Hair follicle dermal papilla cell (primary cell): ENCODE data around the gene ATG13. TPM values are rescaled to one million over a fixed set of nuclear protein-coding genes. Genes with fewer than 3 reads are reported as not detected.

Experiments
- total RNA-seq: library from RNA; depleted of rRNA; stranded (reverse); fragments of >200 nt; gene quantifications from 2 replicates; pipeline ENCODE4 v1.2.3, GENCODE V29; 2012

Gene ATG13
- 69.1 and 73.2 TPM in 2 replicates for total RNA-seq

DNA sequence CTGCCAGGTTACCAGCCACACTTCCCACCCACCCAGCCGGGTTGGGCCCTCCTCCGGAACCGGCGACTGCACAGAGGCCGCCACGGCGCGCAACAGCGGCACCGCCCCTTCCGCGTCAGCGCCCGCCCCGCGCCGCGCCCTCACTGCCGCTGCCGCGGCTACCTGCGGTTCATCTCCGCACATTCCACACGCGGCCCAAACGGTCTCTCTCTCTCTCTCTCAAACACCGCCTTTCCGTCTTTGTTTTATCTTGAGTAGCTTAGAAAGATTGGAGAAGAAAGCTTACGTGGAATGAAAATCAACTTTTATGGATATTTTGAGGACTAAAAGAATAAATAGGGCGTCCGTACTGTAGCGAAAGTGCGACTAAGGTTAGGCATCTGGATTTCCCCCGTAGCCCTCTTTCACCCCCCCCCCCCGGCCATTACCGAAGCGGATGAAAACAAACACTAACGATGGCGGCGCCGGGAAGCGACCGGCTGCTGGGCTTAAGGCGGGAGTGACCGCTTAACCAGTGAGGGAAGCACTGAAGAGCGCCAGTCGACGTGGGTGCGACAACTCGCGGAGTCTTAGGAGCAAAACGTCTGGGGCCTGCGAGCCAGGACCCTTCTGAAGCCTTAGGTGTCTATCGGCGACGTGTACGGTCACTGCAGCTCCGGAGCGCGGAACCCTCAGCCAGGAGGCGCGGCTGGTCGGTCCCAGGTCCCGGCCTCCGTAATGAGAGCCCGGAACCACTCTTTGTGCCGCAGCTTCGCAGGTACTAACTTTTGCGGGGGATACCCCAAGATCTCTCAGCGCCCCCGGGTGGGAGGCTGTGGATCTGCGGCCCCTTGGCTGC lies at the start of gene ATG13, which contains the start of gene HARBI1:
Gene ATG13 (plus strand): TSS at position 420 of the 838 bp plus-strand sequence. CDS start 26,739 bp downstream, outside the sequence.
Gene HARBI1 (minus strand): TSS at position 94 of the 838 bp plus-strand sequence. CDS start 990 bp downstream, outside the sequence.

DNA sequence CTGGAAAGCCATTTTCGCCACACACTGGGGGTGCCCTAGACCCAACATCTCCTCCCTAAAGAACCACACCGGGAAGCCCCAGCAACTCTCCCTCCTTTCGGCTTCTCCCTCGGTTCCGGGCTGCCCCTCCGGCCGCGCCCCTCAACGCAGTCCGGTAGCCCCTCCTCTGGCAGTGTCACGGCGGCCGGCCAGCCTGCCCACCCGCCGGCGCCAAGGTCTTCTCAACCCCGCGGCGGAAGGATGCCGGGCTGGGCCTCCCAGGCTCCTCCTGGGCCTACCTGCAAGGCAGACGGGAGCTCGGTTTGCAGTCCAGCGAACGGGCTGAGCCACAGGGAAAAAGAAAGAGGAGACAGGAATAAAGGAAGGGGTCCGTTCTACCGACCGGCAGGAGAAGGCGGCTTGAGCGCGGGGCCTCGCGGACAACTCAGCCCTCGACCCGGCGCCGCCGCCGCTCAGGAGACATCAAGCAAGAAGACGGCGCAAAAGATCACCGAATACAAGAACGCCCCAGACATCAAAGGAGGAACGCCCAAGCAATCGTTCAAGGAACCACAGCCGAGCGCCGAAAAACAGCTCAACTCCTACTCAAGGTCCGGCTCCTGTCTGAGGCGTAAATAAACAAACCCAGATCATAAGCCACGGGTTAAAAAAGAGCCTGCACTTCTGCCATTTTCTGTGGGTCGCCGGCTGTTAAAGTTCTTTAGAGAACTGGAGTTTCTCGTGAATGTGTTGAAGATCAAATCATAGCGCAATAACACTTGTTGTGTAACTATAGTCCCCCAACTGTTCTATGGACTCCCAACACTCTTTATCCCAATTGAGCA lies 23.6 kb upstream of the ATG13 start, which contains the start of gene AMBRA1:
Gene AMBRA1 (minus strand): TSS at position 474 of the 824 bp plus-strand sequence. CDS start 45,643 bp downstream, outside the sequence.

DNA sequence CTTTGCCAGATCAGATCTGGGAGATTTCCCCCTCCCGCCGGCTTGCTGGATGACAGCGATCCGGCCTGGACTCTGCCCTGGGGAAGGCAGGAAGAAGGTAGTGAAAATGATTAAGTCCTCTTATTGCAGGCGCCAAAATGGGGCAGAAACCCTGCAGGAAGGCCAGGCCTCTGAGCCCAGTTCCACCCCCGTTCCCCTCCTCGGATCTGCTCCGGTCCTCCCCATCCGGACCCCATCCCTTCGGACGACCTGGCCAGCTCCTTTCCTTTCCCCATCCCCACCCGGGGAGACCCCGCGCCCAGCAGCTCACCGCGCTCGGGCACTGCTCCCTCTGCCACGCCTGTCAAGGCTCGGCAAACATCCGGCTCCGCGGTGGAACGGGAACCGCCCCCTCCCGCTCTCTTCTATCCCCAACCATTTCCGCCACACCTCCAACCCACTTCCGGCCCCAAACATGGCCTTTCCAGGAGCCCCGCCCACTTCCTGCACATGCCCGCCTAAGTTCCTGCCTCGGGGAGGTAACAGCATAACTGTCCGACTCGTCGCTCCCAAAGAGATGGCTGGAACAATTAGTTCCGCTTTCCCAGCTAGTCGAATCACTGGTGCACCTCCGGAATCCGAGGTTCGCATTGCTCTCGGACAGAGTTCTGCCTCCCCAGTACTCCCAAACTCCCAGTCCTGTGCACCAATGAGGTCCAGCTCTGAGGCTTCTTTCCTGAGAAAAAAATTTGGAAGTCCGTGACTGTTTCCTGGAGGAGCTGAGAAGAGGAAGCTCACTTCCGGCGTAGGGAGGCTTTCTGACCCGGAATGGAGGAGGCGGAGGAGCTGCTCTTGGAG lies 83.1 kb downstream of the ATG13 start, which contains the start of the genes ARHGAP1 and ZNF408:
Gene ARHGAP1 (minus strand): TSS at position 379 of the 837 bp plus-strand sequence. CDS start 4,512 bp downstream, outside the sequence.
Gene ZNF408 (plus strand): TSS at position 791 of the 837 bp plus-strand sequence. CDS start 17 bp downstream, at position 808.

DNA sequence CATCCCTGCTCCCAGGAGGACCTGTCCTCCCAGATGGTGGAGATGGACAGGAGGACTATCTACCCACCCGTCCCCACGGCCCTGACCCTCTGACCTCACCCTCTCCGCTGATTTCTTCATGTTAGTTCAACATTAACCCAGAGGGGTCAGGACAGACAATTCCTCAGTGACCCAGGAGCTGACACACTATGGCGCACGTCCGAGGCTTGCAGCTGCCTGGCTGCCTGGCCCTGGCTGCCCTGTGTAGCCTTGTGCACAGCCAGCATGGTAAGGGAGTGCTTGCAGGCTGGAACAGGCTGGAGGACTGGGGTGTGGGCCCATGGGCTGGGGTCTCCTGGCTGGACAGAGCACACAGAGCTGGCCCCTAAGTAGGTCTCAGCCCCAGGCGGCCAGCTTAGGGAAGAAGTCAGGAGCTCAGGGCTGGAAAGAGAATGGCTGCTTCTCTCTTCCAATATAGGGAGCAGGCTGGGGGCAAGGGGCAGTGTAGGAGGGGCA lies 101.7 kb downstream of the ATG13 start, which contains the start of gene F2:
Gene F2 (plus strand): TSS at position 166 of the 495 bp plus-strand sequence. CDS start 23 bp downstream, at position 189.

Other genes with a start within 250 kb of the ATG13 start
- 12.3 and 13.6 TPM in 2 replicates for gene MDK, start 235.9 kb upstream of the ATG13 start, total RNA-seq
- 0.16 TPM in 1 of 2 replicates, not detected in the other for gene CHRM4, start 225.8 kb upstream of the ATG13 start, total RNA-seq
- 40.4 and 46.9 TPM in 2 replicates for gene AMBRA1, start 23.5 kb upstream of the ATG13 start, total RNA-seq
- 6.1 and 7.3 TPM in 2 replicates for gene HARBI1, start 326 bp upstream of the ATG13 start, total RNA-seq
- 53.5 and 64.0 TPM in 2 replicates for gene ARHGAP1, start 83.1 kb downstream of the ATG13 start, total RNA-seq
- gene ZNF408, start 83.5 kb downstream of the ATG13 start, total RNA-seq = 17.5 and 17.8 TPM in 2 replicates
- not detected in 2 replicates for gene F2, start 101.7 kb downstream of the ATG13 start, total RNA-seq
- gene CKAP5, start 228.7 kb downstream of the ATG13 start, total RNA-seq = 60.6 and 61.0 TPM in 2 replicates